ENCODE results near the gene FAM118A. TPM values are rescaled to one million over a fixed set of nuclear protein-coding genes. Genes with fewer than 3 reads are reported as not detected.

The FAM118A gene
- total and polyA plus RNA-seq, 9 of the 15 experiments (the other 6 are each of a cell fraction or from before 2014, with no cell fraction given) = 17.0 to 223 (median 59.4) TPM

GRCh38 chr22:45321827-45322226 is 12.1 kb downstream of the FAM118A start:
- Histone ChIP-seq H3K36me3 (ENCODE audit: control insufficient read depth, insufficient read depth, low read length) (peaks cover 69% of the 10 kb centered on the region), H3K9me3 (replicated peaks; ENCODE audit: control insufficient read depth, insufficient read depth, low read depth, low read length) (no peaks in the 10 kb centered on the region), H3K9me1 (ENCODE audit: control insufficient read depth, insufficient read depth, low read length) (peaks cover 7% of the 10 kb centered on the region), H2AFZ (ENCODE audit: low read depth, low read length) (no peak overlapping the region), H3K9ac (ENCODE audit: insufficient read depth in 1 of 2, low read depth in 2 of 2, low read length in 2 of 2) (peak overlapping the region in 1 of 2 experiments; percentile 26; a peak in 1 of 4 replicates), H3K4me3 (no peak overlapping the region), H4K20me1 (replicated peaks; ENCODE audit: control insufficient read depth, insufficient read depth, low read length) (peaks cover 20% of the 10 kb centered on the region; the same call in 1 of the 2 replicates), H3K79me2 (ENCODE audit: control insufficient read depth, insufficient read depth, low read length) (peaks cover 64% of the 10 kb centered on the region), H3K4me2 (ENCODE audit: insufficient read depth, low read length) (no peak overlapping the region), H3K27ac (ENCODE audit: extremely low read depth, low read depth, low read length) (no peak overlapping the region), H3K27me3 (ENCODE audit: control insufficient read depth in 2 of 2, insufficient read depth in 2 of 2, low read length in 2 of 2) (no peaks in the 10 kb centered on the region), H3K4me1 (replicated peaks in 1 of 2; ENCODE audit: control insufficient read depth in 2 of 2, insufficient read depth in 2 of 2, low read length in 2 of 2) (peaks cover 5 to 27% of the 10 kb centered on the region in 2 experiments)
- CTCF ChIA-PET (ENCODE audit: low intra/inter-chr PET ratio) = no interaction called here
- intact Hi-C loops (cut with micrococcal nuclease) (no loop called here), in situ Hi-C loops (cut with MboI) (no loop called here)
- DNase-seq (ENCODE audit: extremely low read depth in 1 of 4, low spot score in 3 of 4) = no peak
- 90% methylated on average over 10 of the region's 12 CpGs for WGBS (ENCODE audit: insufficient coverage, low coverage, missing lambda C conversion rate)
- FAIRE-seq = no peak
- no TSS peak for BruUV-seq (replicated peaks)
- POLR2A ChIA-PET = interaction anchor here (1.0 kb wide), 1 partner anchor 10 kb away, joined by 3 read pairs; no protein-coding TSS in a partner anchor
- ATAC-seq = no peak
- no peak for TF ChIP-seq ZNF184 (CRISPR knock-in tag; IDR thresholded peaks at IDR 0.05)
- no peak for TF ChIP-seq C11orf30 (IDR thresholded peaks at IDR 0.05; ENCODE audit: low read depth)
- no peak for TF ChIP-seq ZNF174 (CRISPR knock-in tag; IDR thresholded peaks at IDR 0.05)
- TF ChIP-seq TARDBP (IDR thresholded peaks at IDR 0.05) = no peak
- TF ChIP-seq MCM7 (IDR thresholded peaks at IDR 0.05) = no peak
- no peak for TF ChIP-seq EWSR1 (IDR thresholded peaks at IDR 0.05; ENCODE audit: borderline replicate concordance, low read depth, partially characterized antibody)
- no peak for TF ChIP-seq JUN (IDR thresholded peaks at IDR 0.05; ENCODE audit: borderline replicate concordance, low read depth, low read length)
- no peak for TF ChIP-seq JUN (CRISPR knock-in tag; IDR thresholded peaks at IDR 0.05; ENCODE audit: borderline replicate concordance)
- TF ChIP-seq HES1 (IDR thresholded peaks at IDR 0.05; ENCODE audit: low read depth) = no peak
- no peak for TF ChIP-seq FOSL1 (tag; conservative IDR thresholded peaks at IDR 0.05)
- no peak for TF ChIP-seq TCF15 (CRISPR knock-in tag; IDR thresholded peaks at IDR 0.05)
- no peak for TF ChIP-seq GABPB2 (CRISPR knock-in tag; conservative IDR thresholded peaks at IDR 0.05)
- TF ChIP-seq PATZ1 (CRISPR knock-in tag; IDR thresholded peaks at IDR 0.05; ENCODE audit: borderline replicate concordance) = no peak
- TF ChIP-seq MEF2D (tag; conservative IDR thresholded peaks at IDR 0.05; ENCODE audit: low read depth) = no peak
- TF ChIP-seq FOXP1 (CRISPR knock-in tag; IDR thresholded peaks at IDR 0.05) = no peak

Measured in K562 (cell line).